ENCODE measurements around the gene XPNPEP3.

XPNPEP3 gene

GRCh38 chr22:40950962-40951794 lies 94.2 kb downstream of the XPNPEP3 start, which contains the start of gene RBX1 (continued):
- TF ChIP-seq ZNF785 (tag by site-specific recombination; IDR thresholded peaks at IDR 0.05) (no peak), ZNF707 (tag by site-specific recombination; IDR thresholded peaks at IDR 0.05) (no peak), ZNF423 (tag by site-specific recombination; IDR thresholded peaks at IDR 0.05) (no peak), ZBTB49 (tag by site-specific recombination; IDR thresholded peaks at IDR 0.05; ENCODE audit: low read depth) (no peak), ZNF548 (tag by site-specific recombination; IDR thresholded peaks at IDR 0.05) (no peak), ZNF837 (tag by site-specific recombination; IDR thresholded peaks at IDR 0.05) (no peak), ZNF292 (tag by site-specific recombination; IDR thresholded peaks at IDR 0.05; ENCODE audit: borderline replicate concordance, low read depth) (no peak), ZNF544 (tag by site-specific recombination; IDR thresholded peaks at IDR 0.05) (no peak), YY2 (tag by site-specific recombination; IDR thresholded peaks at IDR 0.05) (peak; percentile 98), ZNF488 (tag by site-specific recombination; IDR thresholded peaks at IDR 0.05) (no peak), ZBTB48 (tag by site-specific recombination; IDR thresholded peaks at IDR 0.05) (no peak), ZBTB26 (tag by site-specific recombination; optimal IDR thresholded peaks at IDR 0.05) (peak; percentile 63), ZNF701 (tag by site-specific recombination; IDR thresholded peaks at IDR 0.05) (no peak), SP7 (tag by site-specific recombination; IDR thresholded peaks at IDR 0.05) (peak; percentile 78), ZNF274 (IDR thresholded peaks at IDR 0.05; ENCODE audit: low read length) (no peak), ZNF274 (tag by site-specific recombination; IDR thresholded peaks at IDR 0.05; ENCODE audit: borderline replicate concordance) (no peak), ZBTB21 (tag by site-specific recombination; IDR thresholded peaks at IDR 0.05) (no peak), YY1 (tag by site-specific recombination; IDR thresholded peaks at IDR 0.05) (peak; percentile 89), EGR2 (tag by site-specific recombination; IDR thresholded peaks at IDR 0.05; ENCODE audit: low read depth) (peak; percentile 32), TCF7L2 (IDR thresholded peaks at IDR 0.05; ENCODE audit: borderline replicate concordance, low read depth, low read length) (no peak), ZSCAN4 (tag by site-specific recombination; IDR thresholded peaks at IDR 0.05) (no peak), ZNF521 (tag by site-specific recombination; IDR thresholded peaks at IDR 0.05) (no peak), ZNF114 (tag by site-specific recombination; IDR thresholded peaks at IDR 0.05) (no peak), ZBTB1 (tag by site-specific recombination; IDR thresholded peaks at IDR 0.05) (no peak), ZBTB7A (tag by site-specific recombination; IDR thresholded peaks at IDR 0.05; ENCODE audit: low read depth) (peak; percentile 46), ZNF311 (tag by site-specific recombination; IDR thresholded peaks at IDR 0.05; ENCODE audit: borderline replicate concordance) (no peak), ZNF24 (tag by site-specific recombination; IDR thresholded peaks at IDR 0.05) (peak; percentile 83), SCRT1 (tag by site-specific recombination; IDR thresholded peaks at IDR 0.05; ENCODE audit: borderline replicate concordance) (no peak), ELK4 (IDR thresholded peaks at IDR 0.05; ENCODE audit: borderline replicate concordance, low read depth, low read length) (no peak), ZNF843 (tag by site-specific recombination; IDR thresholded peaks at IDR 0.05) (no peak), ZNF549 (tag by site-specific recombination; IDR thresholded peaks at IDR 0.05) (no peak), ZNF510 (tag by site-specific recombination; IDR thresholded peaks at IDR 0.05; ENCODE audit: insufficient replicate concordance) (no peak), BCL11B (tag by site-specific recombination; IDR thresholded peaks at IDR 0.05; ENCODE audit: low read depth) (no peak), ZBTB6 (tag by site-specific recombination; IDR thresholded peaks at IDR 0.05) (peak; percentile 95)
